ENCODE results near the gene APBB1.

APBB1 gene

DNA sequence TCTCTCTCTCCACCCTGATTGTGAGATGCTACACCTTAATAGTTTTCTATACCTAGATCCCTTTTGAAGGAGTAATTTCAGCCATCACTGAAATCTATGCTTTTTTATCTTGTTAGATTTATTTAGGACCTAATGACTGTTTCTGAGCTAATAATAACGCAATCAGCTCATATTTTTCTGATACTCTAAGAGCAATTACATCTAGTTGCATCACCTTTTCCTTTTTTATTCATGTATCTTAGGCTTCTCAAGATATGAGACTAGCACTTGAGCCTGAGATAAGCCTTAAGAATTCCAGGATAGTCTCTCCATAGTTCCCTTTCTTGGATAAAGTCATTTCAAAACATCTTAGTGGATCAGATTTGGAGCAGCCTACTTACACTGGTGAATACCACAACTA, 73.5 kb downstream of the APBB1 start:
- no peak overlapping the region for H3K4me3 ChIP-seq (ENCODE audit: control insufficient read depth, low read depth, low read length)
- TF ChIP-seq, protein P1, sequence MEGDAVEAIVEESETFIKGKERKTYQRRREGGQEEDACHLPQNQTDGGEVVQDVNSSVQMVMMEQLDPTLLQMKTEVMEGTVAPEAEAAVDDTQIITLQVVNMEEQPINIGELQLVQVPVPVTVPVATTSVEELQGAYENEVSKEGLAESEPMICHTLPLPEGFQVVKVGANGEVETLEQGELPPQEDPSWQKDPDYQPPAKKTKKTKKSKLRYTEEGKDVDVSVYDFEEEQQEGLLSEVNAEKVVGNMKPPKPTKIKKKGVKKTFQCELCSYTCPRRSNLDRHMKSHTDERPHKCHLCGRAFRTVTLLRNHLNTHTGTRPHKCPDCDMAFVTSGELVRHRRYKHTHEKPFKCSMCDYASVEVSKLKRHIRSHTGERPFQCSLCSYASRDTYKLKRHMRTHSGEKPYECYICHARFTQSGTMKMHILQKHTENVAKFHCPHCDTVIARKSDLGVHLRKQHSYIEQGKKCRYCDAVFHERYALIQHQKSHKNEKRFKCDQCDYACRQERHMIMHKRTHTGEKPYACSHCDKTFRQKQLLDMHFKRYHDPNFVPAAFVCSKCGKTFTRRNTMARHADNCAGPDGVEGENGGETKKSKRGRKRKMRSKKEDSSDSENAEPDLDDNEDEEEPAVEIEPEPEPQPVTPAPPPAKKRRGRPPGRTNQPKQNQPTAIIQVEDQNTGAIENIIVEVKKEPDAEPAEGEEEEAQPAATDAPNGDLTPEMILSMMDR (conservative IDR thresholded peaks at IDR 0.05; ENCODE audit: control insufficient read depth, insufficient read depth, low read depth, low read length): no peak
- DNase-seq (ENCODE audit: low read depth): no peak
